Measurements from ENCODE around the gene CTAGE6. TPM values are rescaled to one million over a fixed set of nuclear protein-coding genes. Genes with fewer than 3 reads are reported as not detected.
A peak's percentile ranks its signal among the peaks of the same experiment; 100 is the strongest.
"Not testable (repeated sequence)": the region's sequence is repeated elsewhere in the genome, so short reads cannot be mapped to it uniquely, and the experiment has no call there.

Gene CTAGE6, protein sequence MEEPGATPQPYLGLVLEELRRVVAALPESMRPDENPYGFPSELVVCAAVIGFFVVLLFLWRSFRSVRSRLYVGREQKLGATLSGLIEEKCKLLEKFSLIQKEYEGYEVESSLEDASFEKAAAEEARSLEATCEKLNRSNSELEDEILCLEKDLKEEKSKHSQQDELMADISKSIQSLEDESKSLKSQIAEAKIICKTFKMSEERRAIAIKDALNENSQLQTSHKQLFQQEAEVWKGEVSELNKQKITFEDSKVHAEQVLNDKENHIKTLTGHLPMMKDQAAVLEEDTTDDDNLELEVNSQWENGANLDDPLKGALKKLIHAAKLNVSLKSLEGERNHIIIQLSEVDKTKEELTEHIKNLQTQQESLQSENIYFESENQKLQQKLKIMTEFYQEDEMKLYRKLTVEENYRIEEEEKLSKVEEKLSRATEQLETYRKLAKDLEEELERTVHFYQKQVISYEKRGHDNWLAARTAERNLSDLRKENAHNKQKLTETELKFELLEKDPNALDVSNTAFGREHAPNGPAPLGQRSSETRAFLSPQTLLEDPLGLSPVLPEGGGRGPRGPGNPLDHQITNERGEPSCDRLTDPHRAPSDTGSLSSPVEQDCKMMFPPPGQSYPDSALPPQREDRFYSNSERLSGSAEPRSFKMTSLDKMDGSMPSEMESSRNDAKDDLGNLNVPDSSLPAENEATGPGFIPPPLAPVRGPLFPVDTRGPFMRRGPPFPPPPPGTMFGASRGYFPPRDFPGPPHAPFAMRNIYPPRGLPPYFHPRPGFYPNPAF
- under 1 TPM in 1 of 3 donors, not detected in 2; 0.15 TPM for polyA plus RNA-seq (ENCODE audit: insufficient read length in 3 of 3)

DNA sequence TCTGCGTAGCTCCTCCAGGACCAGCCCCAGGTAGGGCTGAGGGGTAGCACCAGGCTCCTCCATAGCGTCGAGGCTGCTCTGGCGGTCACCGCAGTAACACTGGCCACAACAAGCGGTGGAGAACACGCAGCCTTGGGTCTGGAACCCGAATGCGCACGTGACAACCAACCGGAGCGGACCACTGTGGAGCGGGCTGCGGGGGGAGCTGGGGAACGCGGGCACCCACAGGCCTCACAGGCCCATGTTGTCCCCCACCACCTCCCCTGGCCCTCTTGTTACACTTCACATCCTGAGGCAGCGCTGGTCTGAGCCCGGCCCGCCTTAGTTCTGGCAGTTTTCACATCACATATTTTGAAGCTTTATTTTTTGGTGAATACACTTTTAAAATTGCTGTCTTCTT, at the start of gene CTAGE6:
Gene CTAGE6, minus strand, starts transcription at position 101 of the 400 bp plus-strand sequence. Its CDS starts 38 bp downstream, at position 63.
- not testable (repeated sequence) for DNase-seq (ENCODE audit: low read depth in 3 of 3, low spot score in 2 of 3)

DNA sequence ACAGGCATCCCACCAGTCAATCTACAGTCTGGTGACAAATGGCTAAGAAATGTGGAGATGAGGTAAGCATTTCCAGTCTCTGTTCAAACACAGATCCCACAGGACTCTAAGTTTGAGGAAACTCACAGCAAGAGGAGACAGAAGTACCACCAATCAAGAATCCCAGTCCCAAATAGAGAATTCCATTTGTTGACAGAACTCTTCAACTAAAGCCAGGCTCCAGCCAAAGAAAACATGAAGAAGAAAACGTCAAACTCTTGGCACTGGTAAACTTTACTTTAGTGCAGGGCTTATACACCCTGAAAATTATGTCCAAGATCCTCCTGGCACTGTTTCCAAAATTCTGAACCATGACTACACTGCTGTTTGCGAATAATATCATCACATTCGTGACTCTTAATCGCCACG, 49.2 kb upstream of the CTAGE6 start:
- not testable (repeated sequence) for DNase-seq (ENCODE audit: low read depth in 3 of 3, low spot score in 2 of 3)

DNA sequence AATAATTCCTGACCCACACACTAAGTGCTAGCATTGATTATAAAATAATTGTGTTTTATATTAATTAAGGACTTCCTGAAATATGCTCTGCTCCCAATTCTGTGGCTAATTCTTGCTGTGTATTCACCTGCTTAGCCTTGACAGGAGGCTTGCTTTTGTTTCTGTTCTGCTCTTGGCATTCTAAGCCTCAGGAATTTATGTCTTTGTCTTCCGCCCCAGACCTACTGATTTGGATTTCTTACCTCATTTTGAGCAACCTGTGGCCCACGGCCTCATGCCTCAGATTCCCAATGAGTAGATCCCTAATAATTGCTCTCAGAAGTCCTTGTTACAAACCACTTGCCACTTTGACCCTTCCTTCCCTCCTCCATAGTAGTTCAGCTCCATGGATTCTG, 40.4 kb upstream of the CTAGE6 start:
- DNase-seq (ENCODE audit: low read depth in 3 of 3, low spot score in 2 of 3) = not testable (repeated sequence)

DNA sequence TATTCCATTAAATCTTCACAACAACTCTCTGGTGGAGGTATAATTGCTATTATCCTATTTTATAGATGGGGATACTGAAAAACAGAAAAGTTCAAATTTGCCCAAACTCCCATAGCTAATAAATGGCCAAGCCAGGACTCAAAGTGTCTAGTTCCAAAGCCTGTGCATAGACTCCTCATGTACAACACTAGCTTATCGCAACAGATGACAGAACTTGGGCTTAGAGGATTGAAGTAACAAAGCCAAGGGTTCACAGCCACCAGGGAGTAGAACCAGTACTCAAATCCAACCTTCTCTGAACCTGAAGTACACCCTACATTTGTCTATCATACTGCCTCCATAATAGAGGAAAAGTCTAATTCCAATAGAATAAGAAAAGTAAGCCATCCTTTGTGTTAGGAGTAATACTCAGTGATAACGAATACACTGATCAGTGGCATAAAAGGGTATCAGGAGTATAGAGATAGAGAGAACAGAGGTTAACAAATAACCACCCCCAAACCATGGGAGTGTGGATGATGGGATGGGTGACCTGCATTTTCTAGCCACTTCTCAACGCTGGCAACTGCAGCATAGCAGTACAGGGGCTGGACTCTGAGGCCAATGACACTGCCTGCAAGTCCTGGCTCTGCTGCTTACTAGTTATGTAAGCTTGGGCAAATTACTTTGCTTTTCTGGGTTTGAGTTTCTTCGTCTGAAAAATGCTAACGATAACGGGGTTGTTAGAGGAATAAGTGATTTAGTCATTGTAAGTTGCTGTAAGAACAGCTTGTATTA, 39.8 kb upstream of the CTAGE6 start:
- DNase-seq (ENCODE audit: low read depth in 3 of 3, low spot score in 2 of 3) = not testable (repeated sequence)

DNA sequence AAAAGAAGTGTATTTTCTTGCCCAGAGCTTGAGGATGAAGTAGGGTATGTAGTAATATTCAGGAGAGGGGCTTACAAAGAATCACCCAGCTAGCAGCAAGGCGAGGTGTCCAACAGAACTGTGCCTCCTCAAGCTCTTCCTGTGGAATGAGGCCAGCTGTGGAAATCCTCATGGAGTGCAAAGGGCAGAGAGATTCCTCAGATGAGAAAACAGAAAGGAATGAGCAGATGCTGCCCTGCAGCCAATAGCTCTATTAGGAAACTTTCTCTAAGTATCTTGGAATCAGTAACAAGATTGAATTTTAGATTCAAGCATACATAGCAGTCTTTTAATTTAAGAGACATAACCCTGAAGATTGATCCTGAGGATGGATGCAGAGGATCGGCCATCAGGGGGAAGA, 38.2 kb upstream of the CTAGE6 start:
- not testable (repeated sequence) for DNase-seq (ENCODE audit: low read depth in 3 of 3, low spot score in 2 of 3)

DNA sequence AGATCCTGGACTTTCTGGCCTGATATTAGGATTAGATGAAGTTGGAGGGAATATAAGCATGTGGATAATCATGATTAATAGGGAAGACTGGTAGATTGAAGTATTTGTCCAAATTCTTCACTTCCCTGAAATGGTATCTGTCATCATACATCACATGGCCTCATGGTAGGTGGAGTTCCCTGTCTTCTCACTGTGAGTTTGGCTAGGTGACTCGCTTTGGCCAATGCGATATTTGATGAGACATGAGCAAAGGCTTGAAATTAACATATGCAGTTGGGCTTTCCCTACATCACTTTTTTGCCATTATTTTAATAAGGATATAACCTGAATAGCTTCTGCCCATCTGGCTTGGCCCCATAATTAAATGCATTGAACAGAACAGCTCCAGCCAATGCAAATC, 35.1 kb upstream of the CTAGE6 start:
- not testable (repeated sequence) for DNase-seq (ENCODE audit: low read depth in 3 of 3, low spot score in 2 of 3)

DNA sequence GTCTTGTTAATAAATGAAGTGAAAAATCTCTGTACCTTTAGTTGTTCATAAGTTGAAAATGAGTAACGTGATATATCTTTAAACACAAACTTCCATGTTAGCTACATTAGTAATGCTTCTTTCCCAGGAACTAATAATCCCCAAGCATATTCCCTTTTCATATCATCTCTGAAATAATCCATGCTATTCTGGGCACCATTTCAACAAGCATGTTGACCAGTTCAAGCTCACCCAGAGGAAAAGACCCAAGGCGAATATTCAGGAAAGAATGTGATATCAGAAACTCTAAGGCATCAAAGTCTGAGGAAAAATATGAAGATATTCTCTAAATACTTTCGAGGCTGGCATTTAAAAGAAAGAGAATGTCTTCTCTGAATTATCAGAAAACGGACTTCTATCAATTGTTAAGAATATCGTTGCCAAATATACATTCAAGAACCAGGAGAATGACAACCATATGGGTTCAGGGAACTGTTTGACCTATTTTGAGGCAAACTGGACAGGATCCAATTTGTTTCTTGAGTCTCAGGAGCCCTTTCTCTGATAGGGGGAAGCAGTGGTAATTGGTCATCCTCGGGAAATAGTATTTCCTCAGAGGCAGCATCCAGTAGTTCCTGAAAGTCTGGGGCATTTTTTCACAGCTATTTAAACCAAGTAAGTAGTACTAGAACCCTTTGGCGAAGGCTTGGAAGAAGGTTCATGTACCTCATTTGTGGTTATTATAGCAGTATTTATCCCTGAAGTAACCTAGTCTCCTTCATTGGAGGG, 28.1 kb upstream of the CTAGE6 start:
- DNase-seq (ENCODE audit: low read depth in 3 of 3, low spot score in 2 of 3) = not testable (repeated sequence)

DNA sequence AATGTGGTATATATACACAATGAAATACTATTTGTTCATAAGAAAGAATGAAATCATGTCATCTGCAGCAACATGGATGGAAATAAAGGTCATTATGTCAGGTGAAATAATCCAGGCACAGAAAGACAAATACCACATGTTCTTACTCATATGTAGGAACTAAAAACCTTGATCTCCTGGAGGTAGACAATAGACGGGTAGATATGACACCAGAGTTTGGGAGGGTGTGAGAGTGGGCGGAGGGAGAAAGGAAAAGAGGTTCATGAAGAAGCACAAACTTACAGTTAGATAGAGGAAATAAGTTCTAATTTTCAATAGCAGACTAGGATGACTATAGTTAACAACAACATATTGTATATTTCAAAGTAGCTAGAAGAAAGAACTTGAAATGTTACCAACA, 22.1 kb upstream of the CTAGE6 start:
- not testable (repeated sequence) for DNase-seq (ENCODE audit: low read depth in 3 of 3, low spot score in 2 of 3)

DNA sequence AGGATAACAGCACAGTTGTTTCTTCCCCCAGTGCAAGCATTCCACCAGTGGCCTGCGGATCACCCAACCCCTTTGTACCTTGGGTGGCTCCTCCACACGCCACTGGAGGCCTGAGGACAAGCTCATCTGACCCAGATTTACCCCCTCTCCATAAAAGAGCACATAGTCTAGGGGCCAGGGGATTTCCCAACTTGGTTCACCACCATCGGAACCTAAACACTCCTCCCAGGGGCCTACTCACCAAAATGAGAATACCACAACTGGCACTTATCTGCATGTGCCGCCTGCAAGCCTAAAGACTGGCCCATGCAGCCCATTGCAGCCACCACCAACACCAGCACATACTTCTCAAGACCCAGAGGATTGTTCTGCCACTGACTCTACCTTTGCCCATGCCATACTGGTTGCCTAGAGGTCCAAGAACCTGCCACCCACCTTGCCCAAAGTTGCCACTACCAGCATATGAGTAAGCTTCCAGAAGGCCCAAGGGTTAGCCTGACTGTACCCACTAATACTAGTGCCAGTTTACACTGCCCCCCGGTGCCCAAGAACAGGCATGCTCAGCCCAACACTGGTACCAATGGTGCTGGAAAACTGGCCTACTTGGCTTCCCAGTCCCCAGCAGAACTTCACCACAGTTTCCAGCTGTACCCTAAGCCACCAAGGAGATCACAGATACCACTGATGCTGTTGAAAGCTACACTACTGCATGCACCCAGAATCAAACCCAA, 15.4 kb upstream of the CTAGE6 start:
- DNase-seq (ENCODE audit: low read depth in 3 of 3, low spot score in 2 of 3) = not testable (repeated sequence)

DNA sequence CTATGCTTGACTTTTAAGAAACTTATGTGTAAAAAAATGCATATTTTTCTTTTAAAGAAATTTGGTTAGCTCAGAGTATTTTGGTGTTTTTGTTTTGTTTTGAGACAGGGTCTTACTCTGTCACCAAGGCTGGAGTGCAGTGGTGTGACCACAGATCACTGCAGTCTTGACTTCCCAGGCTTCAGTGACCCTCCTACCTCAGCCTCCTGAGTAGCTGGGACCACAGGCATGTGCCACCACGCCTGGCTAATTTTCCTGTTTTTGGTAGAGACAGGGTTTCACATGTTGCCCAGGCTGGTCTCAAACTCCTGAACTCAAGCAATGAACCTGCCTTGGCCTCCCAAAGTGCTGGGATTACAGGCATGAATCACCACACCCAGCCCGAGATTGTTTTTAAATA, 10.0 kb upstream of the CTAGE6 start:
- not testable (repeated sequence) for DNase-seq (ENCODE audit: low read depth in 3 of 3, low spot score in 2 of 3)

DNA sequence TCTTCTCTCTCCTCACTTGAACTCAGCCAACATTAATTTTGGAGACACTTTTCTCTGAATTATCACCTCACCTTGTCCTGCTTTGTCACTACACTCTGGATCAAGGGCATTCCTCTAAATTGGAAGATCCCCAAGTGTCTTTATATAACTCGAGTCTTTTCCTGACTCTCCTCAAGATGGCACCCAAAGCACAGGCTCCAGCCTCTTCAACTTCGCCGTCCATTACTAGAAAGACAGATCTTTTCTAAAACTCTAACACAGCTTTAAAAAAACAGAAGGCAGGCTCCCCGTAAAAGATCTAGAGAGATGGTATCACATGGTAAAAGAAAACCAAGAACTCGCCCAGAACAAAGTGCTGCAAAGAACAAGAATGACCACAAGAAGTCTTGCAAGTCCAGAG, 8.2 kb upstream of the CTAGE6 start:
- DNase-seq (ENCODE audit: low read depth in 3 of 3, low spot score in 2 of 3) = not testable (repeated sequence)

DNA sequence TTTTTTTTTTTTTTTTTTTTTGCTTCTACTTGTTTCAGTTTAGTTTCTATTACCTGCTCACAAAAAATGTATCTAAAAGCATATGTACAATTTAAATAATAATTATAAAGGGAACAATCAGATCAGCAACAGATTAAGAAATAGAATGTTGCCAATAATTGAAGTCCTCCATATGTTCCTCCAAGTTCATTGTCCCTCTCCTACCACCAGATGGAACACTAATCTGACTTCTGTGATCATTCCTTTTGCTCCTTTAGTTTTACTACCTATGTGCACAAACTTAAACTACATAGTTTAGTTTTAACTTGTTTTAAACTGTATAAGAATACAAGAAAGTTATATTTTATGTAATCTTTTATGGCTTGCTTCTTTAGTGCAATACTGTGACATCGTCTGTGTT, 5.6 kb upstream of the CTAGE6 start:
- DNase-seq (ENCODE audit: low read depth in 3 of 3, low spot score in 2 of 3) = not testable (repeated sequence)

DNA sequence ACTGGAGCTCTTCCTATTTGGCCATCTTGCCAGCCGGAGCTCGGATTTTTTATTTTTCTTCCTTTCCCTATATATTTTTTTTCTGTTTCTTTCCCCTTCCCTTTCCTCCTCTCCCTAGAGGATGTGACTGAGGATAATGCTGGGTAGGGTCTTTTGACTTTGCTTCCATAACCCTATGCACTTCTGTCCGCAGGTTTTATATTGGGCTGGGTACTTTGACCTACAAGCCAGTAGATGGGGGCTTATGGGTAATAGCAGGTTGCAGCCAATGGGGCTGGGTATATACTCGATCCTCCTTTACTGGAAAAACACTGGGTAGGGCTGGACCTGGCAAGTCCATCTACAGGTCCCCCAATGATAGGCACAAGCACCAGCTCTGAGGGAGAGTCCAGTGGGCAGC, 12.2 kb downstream of the CTAGE6 start:
- DNase-seq (ENCODE audit: low read depth in 3 of 3, low spot score in 2 of 3) = not testable (repeated sequence)

DNA sequence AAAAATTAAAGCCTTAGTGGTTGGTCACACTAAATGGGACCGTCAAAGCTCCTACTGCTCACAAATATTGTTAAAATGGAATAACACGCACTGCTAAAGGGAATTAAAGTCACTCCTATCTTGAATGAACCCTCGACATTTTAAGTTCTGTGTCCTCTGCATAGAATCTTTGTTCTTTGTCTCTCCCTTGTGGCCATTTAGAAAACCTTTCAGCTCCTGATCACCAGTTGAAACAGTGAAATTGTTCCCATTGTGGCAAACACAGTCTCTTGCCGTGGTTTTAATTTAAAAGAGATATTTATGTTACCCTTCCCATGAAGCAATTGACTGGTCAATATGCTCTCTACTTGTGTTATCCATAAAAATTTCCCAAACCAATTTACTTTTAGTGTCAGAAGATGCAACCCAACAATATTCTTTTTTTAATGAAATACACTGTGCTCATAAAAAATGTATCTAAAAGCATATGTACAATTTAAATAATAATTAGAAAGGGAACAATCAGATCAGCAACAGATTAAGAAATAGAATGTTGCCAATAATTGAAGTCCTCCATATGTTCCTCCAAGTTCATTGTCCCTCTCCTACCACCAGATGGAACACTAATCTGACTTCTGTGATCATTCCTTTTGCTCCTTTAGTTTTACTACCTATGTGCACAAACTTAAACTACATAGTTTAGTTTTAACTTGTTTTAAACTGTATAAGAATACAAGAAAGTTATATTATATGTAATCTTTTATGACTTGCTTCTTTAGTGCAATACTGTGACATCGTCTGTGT, 20.3 kb downstream of the CTAGE6 start:
- DNase-seq (ENCODE audit: low read depth in 3 of 3, low spot score in 2 of 3) = peak in 2 of 3 donors; percentile 5 to 19

DNA sequence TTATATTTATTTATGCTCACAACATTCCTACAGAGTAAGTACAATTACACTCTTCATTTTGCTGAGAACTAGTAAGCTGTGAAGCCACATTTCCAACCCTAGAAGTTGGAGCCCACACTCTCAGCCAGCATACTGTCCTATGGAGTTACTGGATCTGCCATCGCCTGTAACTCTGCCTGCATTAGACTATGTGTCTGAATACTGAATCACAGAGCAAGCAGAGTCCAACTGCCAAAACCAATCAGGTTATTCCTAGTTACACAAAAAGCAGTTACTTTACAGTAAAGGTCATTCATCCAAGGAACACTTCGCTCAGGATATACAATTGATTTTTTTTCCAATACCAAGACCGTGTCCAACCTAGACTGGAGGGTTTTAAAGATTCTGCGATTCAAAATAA, 21.5 kb downstream of the CTAGE6 start:
- DNase-seq (ENCODE audit: low read depth in 3 of 3, low spot score in 2 of 3) = no peak

DNA sequence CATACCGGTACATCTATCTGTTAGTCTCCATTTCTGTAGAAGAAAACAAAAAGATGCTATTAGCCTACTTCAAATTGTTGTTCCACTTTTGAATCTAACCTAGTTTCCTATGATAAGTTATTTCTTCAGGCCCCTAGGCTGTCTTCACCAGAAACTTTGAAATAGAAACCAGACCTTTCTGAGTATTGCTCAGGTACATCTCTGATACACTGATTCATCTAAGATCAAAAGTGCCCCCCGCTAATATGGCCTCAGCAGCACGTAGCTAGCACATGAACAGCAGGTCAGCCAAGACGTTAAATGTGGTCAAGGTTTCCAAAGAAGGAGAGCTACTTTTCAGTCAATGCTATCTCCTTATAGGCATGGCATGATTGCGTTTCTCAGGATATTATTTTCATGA, 23.6 kb downstream of the CTAGE6 start:
- DNase-seq (ENCODE audit: low read depth in 3 of 3, low spot score in 2 of 3) = no peak

DNA sequence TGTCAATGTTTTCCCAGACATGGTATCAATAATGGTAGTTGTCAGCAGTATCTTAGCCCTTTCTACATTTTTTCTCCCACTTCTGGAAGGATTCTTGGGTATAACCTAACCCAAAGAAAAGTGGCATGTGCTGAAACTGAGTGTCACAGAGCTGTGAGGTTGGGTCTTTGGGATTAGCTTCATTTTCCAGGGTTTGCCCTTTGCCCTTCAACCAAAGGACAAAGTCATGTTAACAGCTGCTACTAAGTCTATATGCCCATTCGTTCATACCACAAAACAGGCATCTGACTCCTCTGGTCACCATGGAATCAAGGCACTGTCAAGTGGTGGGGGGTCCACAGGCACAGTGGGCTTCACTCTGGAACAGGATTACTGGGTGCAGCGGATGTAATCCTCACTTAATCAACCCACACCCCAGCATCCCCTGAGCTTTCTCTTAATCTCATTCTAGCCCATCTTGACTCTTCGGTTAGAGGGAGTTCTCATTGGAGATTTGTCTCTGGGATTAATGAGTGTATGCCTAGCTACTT, 29.1 kb downstream of the CTAGE6 start:
- DNase-seq (ENCODE audit: low read depth in 3 of 3, low spot score in 2 of 3) = no peak

DNA sequence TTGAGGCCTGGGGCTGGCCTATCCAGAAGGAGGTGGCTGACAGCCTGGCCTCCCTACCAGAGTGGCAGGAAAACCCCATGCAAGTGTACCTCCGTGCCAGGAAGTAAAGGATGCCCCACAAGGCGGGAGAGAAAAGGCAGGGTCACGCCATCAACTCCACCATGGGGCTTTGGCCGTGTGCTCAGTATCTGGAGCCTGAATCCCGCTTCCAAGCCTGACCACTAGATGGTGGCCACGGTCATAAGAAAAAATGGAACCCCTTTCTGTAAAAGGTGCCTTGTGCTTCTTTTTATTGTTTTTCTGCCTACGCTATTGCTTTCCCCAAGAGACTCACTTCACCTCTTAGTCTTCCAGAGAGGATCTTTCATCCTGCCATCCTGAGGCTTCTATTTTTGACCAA, 29.9 kb downstream of the CTAGE6 start:
- DNase-seq (ENCODE audit: low read depth in 3 of 3, low spot score in 2 of 3) = not testable (repeated sequence)
